Nephron progenitor cell (in vitro differentiated cells): ENCODE data around the gene CBX4.

Source experiments
- DNase-seq: peaks from one replicate; pipeline ENCODE4 v3.0.0; 2021
- H3K27ac Mint-ChIP-seq: 2 replicates; pipeline ENCODE4 v1.8.0; 2021; ENCODE audit warnings: mild to moderate bottlenecking, moderate library complexity, mixed read lengths
- H3K27me3 Mint-ChIP-seq: 2 replicates; pipeline ENCODE4 v1.8.0; 2021; ENCODE audit warnings: mild to moderate bottlenecking, low read depth, mixed read lengths; ENCODE audit not compliant: poor library complexity
- H3K36me3 Mint-ChIP-seq: 2 replicates; pipeline ENCODE4 v1.8.0; 2021; ENCODE audit warnings: low read depth, mixed read lengths
- H3K4me1 Mint-ChIP-seq: 2 replicates; pipeline ENCODE4 v1.8.0; 2021; ENCODE audit warnings: mixed read lengths
- H3K4me3 Mint-ChIP-seq: 2 replicates; pipeline ENCODE4 v1.8.0; 2021; ENCODE audit warnings: mild to moderate bottlenecking, moderate library complexity, mixed read lengths
- H3K9me3 Mint-ChIP-seq: 2 replicates; pipeline ENCODE4 v1.8.0; 2021; ENCODE audit warnings: mild to moderate bottlenecking, moderate library complexity, mixed read lengths
- TF ChIP-seq, protein P1 (sequence below): fragments of 200-600 bp; sonication (generic); IDR thresholded peaks from 2 replicates; pipeline ENCODE4 v1.5.0; 2021; ENCODE audit warnings: antibody characterized with exemption

CBX4 gene

DNA sequence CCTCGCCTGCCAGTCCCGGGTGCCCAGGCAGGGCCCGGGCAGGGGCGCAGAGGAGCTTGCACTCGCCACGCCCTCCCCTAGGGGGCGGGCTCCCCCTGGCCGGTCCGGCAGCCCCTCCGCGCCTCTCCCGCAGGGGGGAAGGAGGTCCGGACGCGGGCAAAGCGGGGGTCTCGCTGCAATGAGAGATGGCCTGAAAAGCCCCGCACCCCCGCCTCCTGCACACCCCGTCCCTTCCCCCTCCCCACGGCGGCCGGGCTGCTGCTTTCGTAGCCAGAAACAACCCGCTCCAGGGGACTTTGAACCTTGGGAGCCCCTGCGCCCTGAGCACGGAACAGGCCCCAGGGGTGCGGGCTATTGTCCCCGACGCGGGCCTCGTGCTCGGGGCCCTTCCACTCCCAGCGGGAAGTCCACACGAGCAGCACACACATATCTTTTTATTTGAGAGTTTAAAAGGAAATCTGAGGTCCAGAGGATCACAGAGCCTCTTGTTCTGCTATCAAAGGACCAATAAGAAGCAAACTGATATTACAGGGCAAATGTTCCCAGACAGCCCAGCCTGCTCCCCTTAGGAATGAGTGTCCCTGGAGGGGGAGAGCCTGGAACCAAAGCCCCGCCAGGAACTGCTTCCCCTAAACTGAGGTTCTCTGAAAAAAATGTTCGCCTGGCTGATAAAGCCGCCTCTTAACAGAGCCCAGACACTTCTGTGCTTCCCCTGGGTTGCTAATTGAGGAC, 5.8 kb upstream of the CBX4 start:
- Mint-ChIP-seq H3K27ac (no peak overlapping the region), H3K36me3 (no peaks in the 10 kb centered on the region), H3K27me3 (peaks cover 87% of the 10 kb centered on the region), H3K4me1 (peaks cover 34% of the 10 kb centered on the region), H3K9me3 (no peaks in the 10 kb centered on the region), H3K4me3 (peak overlapping the region; percentile 74)
- DNase-seq = peak; percentile 71
- TF ChIP-seq, protein P1, sequence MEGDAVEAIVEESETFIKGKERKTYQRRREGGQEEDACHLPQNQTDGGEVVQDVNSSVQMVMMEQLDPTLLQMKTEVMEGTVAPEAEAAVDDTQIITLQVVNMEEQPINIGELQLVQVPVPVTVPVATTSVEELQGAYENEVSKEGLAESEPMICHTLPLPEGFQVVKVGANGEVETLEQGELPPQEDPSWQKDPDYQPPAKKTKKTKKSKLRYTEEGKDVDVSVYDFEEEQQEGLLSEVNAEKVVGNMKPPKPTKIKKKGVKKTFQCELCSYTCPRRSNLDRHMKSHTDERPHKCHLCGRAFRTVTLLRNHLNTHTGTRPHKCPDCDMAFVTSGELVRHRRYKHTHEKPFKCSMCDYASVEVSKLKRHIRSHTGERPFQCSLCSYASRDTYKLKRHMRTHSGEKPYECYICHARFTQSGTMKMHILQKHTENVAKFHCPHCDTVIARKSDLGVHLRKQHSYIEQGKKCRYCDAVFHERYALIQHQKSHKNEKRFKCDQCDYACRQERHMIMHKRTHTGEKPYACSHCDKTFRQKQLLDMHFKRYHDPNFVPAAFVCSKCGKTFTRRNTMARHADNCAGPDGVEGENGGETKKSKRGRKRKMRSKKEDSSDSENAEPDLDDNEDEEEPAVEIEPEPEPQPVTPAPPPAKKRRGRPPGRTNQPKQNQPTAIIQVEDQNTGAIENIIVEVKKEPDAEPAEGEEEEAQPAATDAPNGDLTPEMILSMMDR = peak; percentile 78

DNA sequence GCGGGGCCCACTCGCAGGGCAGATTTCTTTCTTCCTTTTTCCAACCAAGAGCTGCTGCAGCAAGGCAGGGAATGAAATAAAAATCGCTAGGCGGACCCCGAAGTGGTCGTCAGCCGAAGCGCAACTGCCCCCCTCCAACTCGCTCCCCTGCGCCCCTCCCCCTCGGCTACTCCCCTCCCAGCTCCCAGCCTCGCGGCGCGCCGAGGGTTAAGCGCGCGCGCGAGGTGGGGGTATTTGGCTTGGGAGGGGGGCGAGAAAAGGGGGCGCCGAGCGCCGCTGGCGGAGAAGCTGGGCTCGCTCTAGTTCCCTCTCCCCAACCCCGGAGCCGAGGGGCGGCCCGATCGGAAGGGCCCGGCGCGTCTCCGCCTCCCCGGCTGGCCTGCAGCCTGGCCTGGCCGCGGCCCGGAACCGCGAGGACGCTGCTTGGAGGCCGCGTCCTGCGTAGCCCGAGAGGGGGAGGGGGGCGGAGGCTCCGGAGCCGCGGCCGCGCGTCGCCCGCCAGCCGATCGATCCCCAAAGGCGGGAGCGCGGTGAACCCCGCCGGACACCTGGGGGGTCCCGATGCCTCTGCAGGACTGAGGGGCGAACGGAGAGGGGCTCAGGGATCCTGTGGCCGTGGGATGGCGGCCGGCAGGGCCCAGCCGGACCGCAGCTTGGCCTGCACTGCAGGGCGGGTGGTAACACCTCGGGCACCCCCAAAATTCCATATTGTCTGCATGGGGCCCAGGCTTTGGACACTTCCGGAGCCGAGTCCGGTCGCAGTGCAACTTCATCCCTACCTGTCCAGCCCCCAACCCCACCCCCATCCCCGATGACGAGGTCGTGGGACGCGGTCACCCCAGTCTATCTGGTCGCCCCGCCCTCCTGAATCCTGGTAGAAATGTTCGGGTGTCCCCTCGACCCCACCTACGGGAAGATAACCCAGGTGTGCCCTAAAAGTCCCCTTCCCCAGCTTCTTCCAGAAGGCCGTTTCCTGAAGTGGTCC, 4.9 kb upstream of the CBX4 start:
- Mint-ChIP-seq H3K9me3 (no peaks in the 10 kb centered on the region), H3K36me3 (no peaks in the 10 kb centered on the region), H3K4me1 (peaks cover 25% of the 10 kb centered on the region), H3K27ac (no peak overlapping the region), H3K27me3 (peaks cover 85% of the 10 kb centered on the region), H3K4me3 (peak overlapping the region; percentile 75)
- TF ChIP-seq, protein P1 = no peak
- peak; percentile 72 for DNase-seq

DNA sequence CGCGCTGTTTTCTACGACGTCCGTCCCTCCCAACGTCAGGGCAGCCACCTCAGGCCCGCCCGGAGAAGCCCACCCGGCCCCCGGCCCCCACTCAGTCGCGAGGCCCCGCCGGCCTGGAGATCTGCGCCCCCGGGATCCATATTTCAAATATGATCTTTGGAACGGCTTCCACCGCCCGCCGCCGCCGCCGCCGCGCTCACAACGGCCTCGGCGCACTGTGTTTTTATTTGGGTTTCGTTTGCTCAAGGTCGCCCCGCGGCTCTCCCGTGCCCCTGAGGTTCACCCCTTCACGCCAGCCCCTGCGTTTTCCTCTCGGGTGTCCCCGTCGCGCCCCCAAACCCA, 4.2 kb upstream of the CBX4 start:
- DNase-seq = peak; percentile 29
- Mint-ChIP-seq H3K36me3 (no peaks in the 10 kb centered on the region), H3K4me1 (peaks cover 19% of the 10 kb centered on the region), H3K4me3 (peak overlapping the region; percentile 75), H3K27me3 (peaks cover 79% of the 10 kb centered on the region), H3K27ac (no peak overlapping the region), H3K9me3 (no peaks in the 10 kb centered on the region)
- TF ChIP-seq, protein P1 = no peak

DNA sequence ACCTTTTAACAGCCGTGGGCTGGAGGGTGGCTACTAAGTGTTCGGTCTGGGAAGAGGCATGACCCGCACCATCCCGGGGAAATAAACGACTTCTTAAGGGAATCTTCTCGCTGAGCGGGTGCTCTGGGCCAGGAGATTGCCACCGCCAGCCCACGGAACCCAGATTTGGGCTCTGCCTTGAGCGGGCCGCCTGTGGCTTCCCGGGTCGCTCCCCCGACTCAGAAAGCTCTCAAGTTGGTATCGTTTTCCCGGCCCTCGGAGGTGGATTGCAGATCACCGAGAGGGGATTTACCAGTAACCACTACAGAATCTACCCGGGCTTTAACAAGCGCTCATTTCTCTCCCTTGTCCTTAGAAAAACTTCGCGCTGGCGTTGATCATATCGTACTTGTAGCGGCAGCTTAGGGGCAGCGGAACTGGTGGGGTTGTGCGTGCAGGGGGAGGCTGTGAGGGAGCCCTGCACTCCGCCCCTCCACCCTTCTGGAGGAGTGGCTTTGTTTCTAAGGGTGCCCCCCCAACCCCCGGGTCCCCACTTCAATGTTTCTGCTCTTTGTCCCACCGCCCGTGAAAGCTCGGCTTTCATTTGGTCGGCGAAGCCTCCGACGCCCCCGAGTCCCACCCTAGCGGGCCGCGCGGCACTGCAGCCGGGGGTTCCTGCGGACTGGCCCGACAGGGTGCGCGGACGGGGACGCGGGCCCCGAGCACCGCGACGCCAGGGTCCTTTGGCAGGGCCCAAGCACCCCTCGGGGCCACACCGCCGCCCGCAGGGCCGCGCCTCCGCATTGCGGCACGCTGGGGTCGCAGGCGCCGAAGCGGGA, 3.6 kb upstream of the CBX4 start:
- no peak overlapping the region for H3K27ac Mint-ChIP-seq
- peak overlapping the region; percentile 42 for H3K4me3 Mint-ChIP-seq
- H3K4me1 Mint-ChIP-seq = peaks cover 24% of the 10 kb centered on the region
- TF ChIP-seq, protein P1 = no peak
- H3K9me3 Mint-ChIP-seq = no peaks in the 10 kb centered on the region
- H3K27me3 Mint-ChIP-seq = peaks cover 79% of the 10 kb centered on the region
- peak; percentile 47 for DNase-seq
- no peaks in the 10 kb centered on the region for H3K36me3 Mint-ChIP-seq

DNA sequence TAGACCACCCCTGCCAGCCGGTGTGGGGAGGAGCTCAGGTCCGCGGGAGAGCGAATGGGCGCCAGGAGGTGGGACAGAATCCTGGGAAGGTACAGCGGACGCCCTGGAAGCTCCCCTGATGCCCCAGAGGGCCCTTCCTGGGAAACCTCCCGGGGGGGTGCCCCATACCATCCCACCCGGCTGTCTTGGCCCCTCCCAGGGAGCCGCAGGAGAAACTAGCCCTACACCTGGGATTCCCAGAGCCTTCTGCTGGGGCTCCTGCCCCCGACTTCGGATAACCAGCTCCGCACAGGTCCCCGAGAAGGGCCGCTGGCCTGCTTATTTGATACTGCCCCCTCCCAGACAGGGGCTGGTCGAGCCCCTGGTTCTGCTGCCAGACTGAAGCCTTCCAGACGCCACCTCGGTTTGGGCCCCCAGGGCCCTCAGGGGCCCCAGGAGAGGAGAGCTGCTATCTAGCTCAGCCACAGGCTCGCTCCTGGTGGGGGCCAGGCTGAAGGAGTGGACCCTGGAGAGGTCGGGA, 3.0 kb upstream of the CBX4 start:
- H3K9me3 Mint-ChIP-seq = no peaks in the 10 kb centered on the region

More for the DNA sequence above, 3.0 kb upstream of the CBX4 start:
- Mint-ChIP-seq H3K27me3 (peaks cover 78% of the 10 kb centered on the region), H3K4me3 (peak overlapping the region; percentile 52), H3K27ac (no peak overlapping the region), H3K36me3 (no peaks in the 10 kb centered on the region), H3K4me1 (peaks cover 31% of the 10 kb centered on the region)
- peak; percentile 21 for DNase-seq
- TF ChIP-seq, protein P1 = no peak
